Body of pancreas (tissue), 4 donors: ENCODE measurements around the gene APMAP. TPM values are rescaled to one million over a fixed set of nuclear protein-coding genes. Genes with fewer than 3 reads are reported as not detected.

ENCODE experiments used
- ATAC-seq: fragments of 150-250 bp; one replicate; pipeline ENCODE4 v1.9.1; 2016
- DNase-seq, 4 donors: peaks; one replicate each; pipeline ENCODE4 v3.0.0-alpha.2; 2019
- H3K27ac ChIP-seq, 4 donors: fragments of 200-600 bp; sonication (generic); 1 replicate in 3 of 4; 2 replicates in 1 of 4; pipeline versions ENCODE4 v1.5.1 to v1.6.1; 2016 to 2019; ENCODE audit warnings: mild to moderate bottlenecking in 1 of 4, mixed read lengths in 1 of 4, moderate library complexity in 1 of 4
- H3K27me3 ChIP-seq, 2 donors: fragments of 200-600 bp; sonication (generic); one replicate each; pipeline ENCODE4 v1.6.0; 2016; ENCODE audit warnings: mild to moderate bottlenecking in 1 of 2
- H3K36me3 ChIP-seq, 2 donors: fragments of 200-600 bp; sonication (generic); replicated peaks in 1 of 2; 2 replicates each; pipeline ENCODE4 v1.5.1; 2016; ENCODE audit warnings: low read depth in 2 of 2; ENCODE audit not compliant: insufficient read depth in 1 of 2
- H3K4me1 ChIP-seq: fragments of 200-600 bp; sonication (generic); one replicate; pipeline ENCODE4 v1.6.0; 2016
- H3K4me3 ChIP-seq, 2 donors: fragments of 200-600 bp; sonication (generic); 1 replicate in 1 of 2; 2 replicates in 1 of 2; pipeline ENCODE4 v1.5.1; 2016 to 2019
- H3K9me3 ChIP-seq, 3 donors: fragments of 200-600 bp; sonication (generic); 1 replicate in 2 of 3; 2 replicates in 1 of 3; pipeline ENCODE4 v1.5.1; 2016
- CTCF ChIP-seq, 7 experiments: fragments of 450-650 bp in 4 of 7; fragments of 200-600 bp in 3 of 7; sonication (generic) in 3 of 7; IDR thresholded peaks; one replicate each; pipeline ENCODE4 v1.5.1; 2016 to 2019; ENCODE audit warnings: antibody characterized with exemption in 7 of 7
- POLR2A ChIP-seq, 3 donors: fragments of 450-650 bp; IDR thresholded peaks; one replicate each; pipeline ENCODE4 v1.6.1; 2016; ENCODE audit warnings: antibody characterized with exemption in 3 of 3, mild to moderate bottlenecking in 2 of 3
- WGBS, 2 donors: methylation state at CpG; one replicate each; pipeline ENCODE4 v1.1.5; 2017; 5-methylcytosine and 5-hydroxymethylcytosine counted together
- intact Hi-C: fragments of 100-400 bp; cut with DNase I; formaldehyde crosslinking; loops from one replicate; pipeline ENCODE4 v1.15.1; 2023
- total RNA-seq, 2 donors: library from RNA; depleted of rRNA; stranded (reverse); fragments of >200 nt; gene quantifications; one replicate each; pipeline ENCODE4 v1.1.0, GENCODE V29; 2016

Gene APMAP
- total RNA-seq, 2 donors from 2014 or later, result 38.9 to 51.4 TPM

- WGBS, 2 donors, result 93 to 94% methylated on average over 13 of the region's 14 CpGs
- H3K27ac ChIP-seq, result no peak overlapping the region
- TF ChIP-seq CTCF (IDR thresholded peaks at IDR 0.05) (no peak), POLR2A (IDR thresholded peaks at IDR 0.05) (no peak)
Observed at GRCh38 chr20:24959591-24960301, 32.8 kb downstream of the APMAP start.

GRCh38 chr20:24958506-24959385 is 33.8 kb downstream of the APMAP start:
- DNase-seq (peak in 1 of 4 donors; percentile 7), ATAC-seq (no peak)
- WGBS, 2 donors, result 81 to 88% methylated on average over 18 to 20 of the region's 20 CpGs
- TF ChIP-seq CTCF (IDR thresholded peaks at IDR 0.05), result no peak
- TF ChIP-seq POLR2A (IDR thresholded peaks at IDR 0.05), result no peak
- Histone ChIP-seq H3K9me3 (no peaks in the 10 kb centered on the region), H3K27me3 (no peaks in the 10 kb centered on the region), H3K36me3 (peaks cover 0 to 7% of the 10 kb centered on the region in 2 donors), H3K4me3 (no peak overlapping the region), H3K27ac (no peak overlapping the region), H3K4me1 (peaks cover 4% of the 10 kb centered on the region)
- intact Hi-C loops, result no loop called here

More at GRCh38 chr20:24959591-24960301, 32.8 kb downstream of the APMAP start:
- Histone ChIP-seq H3K4me1 (peaks cover 4% of the 10 kb centered on the region), H3K27me3 (no peaks in the 10 kb centered on the region), H3K9me3 (no peaks in the 10 kb centered on the region), H3K4me3 (no peak overlapping the region), H3K36me3 (peaks cover 0 to 11% of the 10 kb centered on the region in 2 donors)
- DNase-seq (peak in 1 of 4 donors; percentile 8), ATAC-seq (no peak)
- intact Hi-C loops, result no loop called here

- no peaks in the 10 kb centered on the region for H3K9me3 ChIP-seq
- DNase-seq, result peak in 1 of 4 donors; percentile 5
- H3K36me3 ChIP-seq, result peaks cover 0 to 2% of the 10 kb centered on the region in 2 donors
- no peaks in the 10 kb centered on the region for H3K27me3 ChIP-seq
- no peak for TF ChIP-seq POLR2A (IDR thresholded peaks at IDR 0.05)
- TF ChIP-seq CTCF (IDR thresholded peaks at IDR 0.05), result no peak
- ATAC-seq, result no peak
- WGBS, 2 donors, result 90 to 93% methylated on average over 12 to 18 of the region's 18 CpGs
- H3K27ac ChIP-seq, result no peak overlapping the region
- intact Hi-C loops, result no loop called here
- H3K4me1 ChIP-seq, result peaks cover 4% of the 10 kb centered on the region
- no peak overlapping the region for H3K4me3 ChIP-seq
Observed at GRCh38 chr20:24957326-24958016, 35.1 kb downstream of the APMAP start.

GRCh38 chr20:24956001-24956841 is 36.3 kb downstream of the APMAP start:
- Histone ChIP-seq H3K9me3 (no peaks in the 10 kb centered on the region), H3K27ac (no peak overlapping the region), H3K36me3 (peaks cover 0 to 2% of the 10 kb centered on the region in 2 donors), H3K4me3 (no peak overlapping the region), H3K4me1 (peaks cover 4% of the 10 kb centered on the region), H3K27me3 (no peaks in the 10 kb centered on the region)
- intact Hi-C loops, result no loop called here
- ATAC-seq (no peak), DNase-seq (no peak)
- TF ChIP-seq POLR2A (IDR thresholded peaks at IDR 0.05), result no peak
- TF ChIP-seq CTCF (IDR thresholded peaks at IDR 0.05), result no peak
- WGBS, 2 donors, result 87 to 92% methylated on average over 14 to 22 of the region's 22 CpGs
